Measurements from ENCODE around the gene MICAL2.

MICAL2 gene

GRCh38 chr11:12182676-12183541 is 72.5 kb downstream of the MICAL2 start:
- no peak overlapping the region for H3K4me3 ChIP-seq (ENCODE audit: low read length)
- TF ChIP-seq CTCF (conservative IDR thresholded peaks at IDR 0.05; ENCODE audit: low read depth, low read length) = no peak
- no peak for DNase-seq (ENCODE audit: low read depth)

GRCh38 chr11:12183827-12184620 is 73.6 kb downstream of the MICAL2 start:
- H3K4me3 ChIP-seq (ENCODE audit: low read length) = no peak overlapping the region
- TF ChIP-seq CTCF (conservative IDR thresholded peaks at IDR 0.05; ENCODE audit: low read depth, low read length) = no peak
- DNase-seq (ENCODE audit: low read depth) = no peak

GRCh38 chr11:12184699-12185098 is 74.3 kb downstream of the MICAL2 start:
- H3K4me3 ChIP-seq (ENCODE audit: low read length) = no peak overlapping the region
- TF ChIP-seq CTCF (conservative IDR thresholded peaks at IDR 0.05; ENCODE audit: low read depth, low read length) = no peak
- no peak for DNase-seq (ENCODE audit: low read depth)

GRCh38 chr11:12185106-12185690 is 74.8 kb downstream of the MICAL2 start:
- no peak for TF ChIP-seq CTCF (conservative IDR thresholded peaks at IDR 0.05; ENCODE audit: low read depth, low read length)
- no peak for DNase-seq (ENCODE audit: low read depth)
- no peak overlapping the region for H3K4me3 ChIP-seq (ENCODE audit: low read length)

- peak; percentile 31 for TF ChIP-seq CTCF (conservative IDR thresholded peaks at IDR 0.05; ENCODE audit: low read depth, low read length)
- DNase-seq (ENCODE audit: low read depth) = peak; percentile 84
- no peak overlapping the region for H3K4me3 ChIP-seq (ENCODE audit: low read length)
These were observed 75.5 kb downstream of the MICAL2 start for GRCh38 chr11:12185914-12186313.

- no peak overlapping the region for H3K4me3 ChIP-seq (ENCODE audit: low read length)
- TF ChIP-seq CTCF (conservative IDR thresholded peaks at IDR 0.05; ENCODE audit: low read depth, low read length) = no peak
- no peak for DNase-seq (ENCODE audit: low read depth)
These were observed 76.3 kb downstream of the MICAL2 start for GRCh38 chr11:12186701-12187100.

Measured in retinal pigment epithelial cell (primary cell).